Neural progenitor cell (in vitro differentiated cells): Measurements from ENCODE around the gene COL4A2. TPM values are rescaled to one million over a fixed set of nuclear protein-coding genes. Genes with fewer than 3 reads are reported as not detected.

Experiments
- DNase-seq: peaks from one replicate; pipeline ENCODE4 v3.0.0-alpha.2; 2016; ENCODE audit warnings: low spot score
- H2AFZ ChIP-seq: fragments of 200-600 bp; sonication (generic); replicated peaks from 2 replicates; pipeline ENCODE4 v1.6.1; 2016; ENCODE audit warnings: antibody characterized with exemption
- H3F3A ChIP-seq: fragments of 200-600 bp; sonication (generic); 2 replicates; pipeline ENCODE4 v1.6.1; 2016; ENCODE audit warnings: antibody characterized with exemption, low read depth
- H3K27ac ChIP-seq: fragments of 200-600 bp; sonication (generic); 2 replicates; pipeline ENCODE4 v1.5.1; 2016; ENCODE audit warnings: mild to moderate bottlenecking
- H3K27me3 ChIP-seq: fragments of 200-600 bp; sonication (generic); 2 replicates; pipeline ENCODE4 v1.6.1; 2016; ENCODE audit warnings: mild to moderate bottlenecking, moderate library complexity
- H3K36me3 ChIP-seq: fragments of 200-600 bp; sonication (generic); 2 replicates; pipeline ENCODE4 v1.5.1; 2016
- H3K4me1 ChIP-seq: fragments of 200-600 bp; sonication (generic); 2 replicates; pipeline ENCODE4 v1.6.1; 2016; ENCODE audit warnings: mixed run types
- H3K4me2 ChIP-seq: fragments of 200-600 bp; sonication (generic); 2 replicates; pipeline ENCODE4 v1.6.1; 2016
- H3K4me3 ChIP-seq: fragments of 200-600 bp; sonication (generic); 2 replicates; pipeline ENCODE4 v1.5.1; 2016
- H3K79me2 ChIP-seq: fragments of 200-600 bp; sonication (generic); 2 replicates; pipeline ENCODE4 v1.6.1; 2016; ENCODE audit warnings: low read depth
- H3K9ac ChIP-seq: fragments of 200-600 bp; sonication (generic); 2 replicates; pipeline ENCODE4 v1.6.1; 2016
- H3K9me3 ChIP-seq: fragments of 200-600 bp; sonication (generic); 2 replicates; pipeline ENCODE4 v1.5.1; 2016; ENCODE audit warnings: low read depth
- H4K20me1 ChIP-seq: fragments of 200-600 bp; sonication (generic); 2 replicates; pipeline ENCODE4 v1.6.1; 2016; ENCODE audit warnings: low read depth
- H3K27ac Mint-ChIP-seq: 3 replicates; pipeline ENCODE4 v1.8.0; 2021; ENCODE audit warnings: mixed read lengths
- H3K27me3 Mint-ChIP-seq: 2 replicates; pipeline ENCODE4 v1.8.0; 2022; ENCODE audit warnings: low read depth, mild to moderate bottlenecking, inconsistent platforms, moderate library complexity, mixed read lengths; ENCODE audit not compliant: insufficient read depth
- H3K36me3 Mint-ChIP-seq: 3 replicates; pipeline ENCODE4 v1.8.0; 2021; ENCODE audit warnings: mixed read lengths
- H3K4me1 Mint-ChIP-seq: 3 replicates; pipeline ENCODE4 v1.8.0; 2021; ENCODE audit warnings: mixed read lengths
- H3K4me3 Mint-ChIP-seq: 3 replicates; pipeline ENCODE4 v1.8.0; 2021; ENCODE audit warnings: mild to moderate bottlenecking, moderate library complexity, mixed read lengths
- H3K9me3 Mint-ChIP-seq: 3 replicates; pipeline ENCODE4 v1.8.0; 2020; ENCODE audit warnings: mixed read lengths
- CTCF ChIP-seq: fragments of 200-600 bp; sonication (generic); IDR thresholded peaks from 2 replicates; pipeline ENCODE4 v1.5.1; 2017; ENCODE audit warnings: antibody characterized with exemption, mild to moderate bottlenecking
- EZH2 ChIP-seq: fragments of 200-600 bp; sonication (generic); IDR thresholded peaks from 2 replicates; pipeline ENCODE4 v1.6.1; 2017; ENCODE audit warnings: antibody characterized with exemption, mild to moderate bottlenecking, moderate library complexity
- EZH2phosphoT487 ChIP-seq: fragments of 200-600 bp; sonication (generic); IDR thresholded peaks from 2 replicates; pipeline ENCODE4 v1.6.1; 2017; ENCODE audit warnings: antibody characterized with exemption
- total RNA-seq: library from RNA; depleted of rRNA; stranded (reverse); fragments of >200 nt; gene quantifications from 2 replicates; pipeline ENCODE4 v1.2.3, GENCODE V29; 2015; ENCODE audit warnings: low replicate concordance

The COL4A2 gene
- total RNA-seq, 1 donor from 2014 or later = 73.6 TPM

GRCh38 chr13:110294146-110294545 is 12.9 kb upstream of the COL4A2 start:
- no peak overlapping the region for H3K4me3 Mint-ChIP-seq
- peaks cover 19% of the 10 kb centered on the region for H3K36me3 Mint-ChIP-seq
- Histone ChIP-seq H3K9ac (no peak overlapping the region), H2AFZ (no peak overlapping the region), H3F3A (no peaks in the 10 kb centered on the region), H3K36me3 (no peaks in the 10 kb centered on the region), H3K79me2 (peaks cover 38% of the 10 kb centered on the region), H3K4me3 (no peak overlapping the region), H3K27ac (no peak overlapping the region), H3K9me3 (no peaks in the 10 kb centered on the region), H3K27me3 (no peaks in the 10 kb centered on the region), H3K4me1 (peaks cover 9% of the 10 kb centered on the region), H3K4me2 (no peak overlapping the region), H4K20me1 (peaks cover 7% of the 10 kb centered on the region)
- H3K27ac Mint-ChIP-seq = no peak overlapping the region
- H3K9me3 Mint-ChIP-seq = peaks cover 12% of the 10 kb centered on the region
- TF ChIP-seq CTCF = no peak
- no peak for DNase-seq
- H3K4me1 Mint-ChIP-seq = peaks cover 13% of the 10 kb centered on the region
- H3K27me3 Mint-ChIP-seq = peaks cover 2% of the 10 kb centered on the region

- H3K27ac ChIP-seq = no peak overlapping the region
- Mint-ChIP-seq H3K4me1 (peaks cover 16% of the 10 kb centered on the region), H3K27ac (no peak overlapping the region), H3K36me3 (peaks cover 15% of the 10 kb centered on the region), H3K9me3 (peaks cover 10% of the 10 kb centered on the region), H3K27me3 (peaks cover 2% of the 10 kb centered on the region), H3K4me3 (no peak overlapping the region)
- no peak for DNase-seq
- no peaks in the 10 kb centered on the region for H3K27me3 ChIP-seq
- no peaks in the 10 kb centered on the region for H3K36me3 ChIP-seq
- TF ChIP-seq EZH2phosphoT487 (no peak), EZH2 (no peak), CTCF (no peak)
- no peak overlapping the region for H3K4me2 ChIP-seq
- H4K20me1 ChIP-seq = peaks cover 7% of the 10 kb centered on the region
- H3K79me2 ChIP-seq = peaks cover 41% of the 10 kb centered on the region
- no peak overlapping the region for H3K4me3 ChIP-seq
- no peak overlapping the region for H3K9ac ChIP-seq
- no peak overlapping the region for H2AFZ ChIP-seq
- H3F3A ChIP-seq = no peaks in the 10 kb centered on the region
- no peaks in the 10 kb centered on the region for H3K9me3 ChIP-seq
- peaks cover 13% of the 10 kb centered on the region for H3K4me1 ChIP-seq
Observed at GRCh38 chr13:110294622-110295021, 12.5 kb upstream of the COL4A2 start.

GRCh38 chr13:110297011-110297410 is 10.1 kb upstream of the COL4A2 start:
- peaks cover 7% of the 10 kb centered on the region for H4K20me1 ChIP-seq
- no peak overlapping the region for H3K4me2 ChIP-seq
- peaks cover 11% of the 10 kb centered on the region for H3K36me3 Mint-ChIP-seq

More at GRCh38 chr13:110297011-110297410, 10.1 kb upstream of the COL4A2 start:
- Mint-ChIP-seq H3K27ac (no peak overlapping the region), H3K9me3 (peaks cover 4% of the 10 kb centered on the region), H3K4me1 (peaks cover 26% of the 10 kb centered on the region), H3K4me3 (no peak overlapping the region), H3K27me3 (no peaks in the 10 kb centered on the region)
- no peaks in the 10 kb centered on the region for H3K27me3 ChIP-seq
- H3K4me3 ChIP-seq = no peak overlapping the region
- H3K36me3 ChIP-seq = no peaks in the 10 kb centered on the region
- H3K9ac ChIP-seq = no peak overlapping the region
- TF ChIP-seq EZH2 (no peak), EZH2phosphoT487 (no peak), CTCF (no peak)
- H3K4me1 ChIP-seq = peaks cover 25% of the 10 kb centered on the region
- H3K9me3 ChIP-seq = no peaks in the 10 kb centered on the region
- H2AFZ ChIP-seq = no peak overlapping the region
- H3F3A ChIP-seq = no peaks in the 10 kb centered on the region
- peaks cover 58% of the 10 kb centered on the region for H3K79me2 ChIP-seq
- H3K27ac ChIP-seq = no peak overlapping the region
- no peak for DNase-seq
